GM21786 (cell line): ENCODE results near the gene SHROOM3.
A peak's percentile ranks its signal among the peaks of the same experiment; 100 is the strongest.

ENCODE experiments used
- ATAC-seq: cut with Tn5 transposase; IDR thresholded peaks from one replicate; pipeline ENCODE4 v1.9.1; 2021; ENCODE audit not compliant: unreplicated experiment

Gene SHROOM3

GRCh38 chr4:76489686-76490161 lies 54.7 kb downstream of the SHROOM3 start:
- no peak for ATAC-seq

GRCh38 chr4:76492055-76492454 lies 57.0 kb downstream of the SHROOM3 start:
- no peak for ATAC-seq

- no peak for ATAC-seq
Observed at GRCh38 chr4:76494243-76494642, 59.2 kb downstream of the SHROOM3 start.

GRCh38 chr4:76494871-76495590 lies 60.0 kb downstream of the SHROOM3 start:
- no peak for ATAC-seq

- no peak for ATAC-seq
Observed at GRCh38 chr4:76498550-76498949, 63.5 kb downstream of the SHROOM3 start.

- no peak for ATAC-seq
Observed at GRCh38 chr4:76499461-76499860, 64.4 kb downstream of the SHROOM3 start.

- ATAC-seq = no peak
Observed at GRCh38 chr4:76502886-76503285, 67.9 kb downstream of the SHROOM3 start.

- no peak for ATAC-seq
Observed at GRCh38 chr4:76504613-76505465, 69.8 kb downstream of the SHROOM3 start.

- ATAC-seq = no peak
Observed at GRCh38 chr4:76511947-76512346, 76.9 kb downstream of the SHROOM3 start.

GRCh38 chr4:76513482-76513881 lies 78.5 kb downstream of the SHROOM3 start:
- ATAC-seq = no peak

- ATAC-seq = no peak
Observed at GRCh38 chr4:76514087-76514486, 79.1 kb downstream of the SHROOM3 start.

GRCh38 chr4:76515975-76516843 lies 81.2 kb downstream of the SHROOM3 start:
- peak; percentile 68 for ATAC-seq

- ATAC-seq = no peak
Observed at GRCh38 chr4:76518241-76518640, 83.2 kb downstream of the SHROOM3 start.

GRCh38 chr4:76523593-76523992 lies 88.6 kb downstream of the SHROOM3 start:
- ATAC-seq = no peak

GRCh38 chr4:76525751-76526150 lies 90.7 kb downstream of the SHROOM3 start:
- no peak for ATAC-seq

GRCh38 chr4:76526585-76526990 lies 91.6 kb downstream of the SHROOM3 start:
- ATAC-seq = no peak

GRCh38 chr4:76527666-76528065 lies 92.6 kb downstream of the SHROOM3 start:
- ATAC-seq = no peak

GRCh38 chr4:76531597-76531996 lies 96.6 kb downstream of the SHROOM3 start:
- ATAC-seq = no peak

GRCh38 chr4:76532805-76533204 lies 97.8 kb downstream of the SHROOM3 start:
- ATAC-seq = no peak

- no peak for ATAC-seq
Observed at GRCh38 chr4:76533314-76533713, 98.3 kb downstream of the SHROOM3 start.
